Amniotic stem cell (primary cell): ENCODE results near the gene ATPAF1.

Source experiments
- DNase-seq: peaks from one replicate; lab custom pipeline; 2025; lab: John Stamatoyannopoulos, UW

ATPAF1 gene

DNA sequence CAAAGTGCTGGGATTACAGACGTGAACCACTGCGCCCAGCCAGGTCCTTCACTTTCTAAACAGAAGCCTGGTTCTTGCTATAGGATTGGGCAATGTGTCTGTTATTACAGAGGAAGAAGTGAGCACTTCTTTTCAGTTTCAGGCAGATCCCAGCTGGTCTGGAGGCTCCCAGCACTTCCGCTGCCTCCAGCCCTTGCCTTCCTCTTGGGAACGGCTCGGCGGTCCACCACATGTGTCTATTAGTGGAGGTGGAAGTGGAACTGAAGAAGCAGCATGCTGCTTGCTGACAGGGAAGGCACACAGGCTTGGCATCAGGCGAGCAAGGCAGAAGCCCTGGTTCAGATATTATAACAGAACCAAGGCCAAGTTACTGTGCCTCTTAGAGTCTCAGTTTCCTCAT lies 81.1 kb downstream of the ATPAF1 start:
- DNase-seq = no peak

DNA sequence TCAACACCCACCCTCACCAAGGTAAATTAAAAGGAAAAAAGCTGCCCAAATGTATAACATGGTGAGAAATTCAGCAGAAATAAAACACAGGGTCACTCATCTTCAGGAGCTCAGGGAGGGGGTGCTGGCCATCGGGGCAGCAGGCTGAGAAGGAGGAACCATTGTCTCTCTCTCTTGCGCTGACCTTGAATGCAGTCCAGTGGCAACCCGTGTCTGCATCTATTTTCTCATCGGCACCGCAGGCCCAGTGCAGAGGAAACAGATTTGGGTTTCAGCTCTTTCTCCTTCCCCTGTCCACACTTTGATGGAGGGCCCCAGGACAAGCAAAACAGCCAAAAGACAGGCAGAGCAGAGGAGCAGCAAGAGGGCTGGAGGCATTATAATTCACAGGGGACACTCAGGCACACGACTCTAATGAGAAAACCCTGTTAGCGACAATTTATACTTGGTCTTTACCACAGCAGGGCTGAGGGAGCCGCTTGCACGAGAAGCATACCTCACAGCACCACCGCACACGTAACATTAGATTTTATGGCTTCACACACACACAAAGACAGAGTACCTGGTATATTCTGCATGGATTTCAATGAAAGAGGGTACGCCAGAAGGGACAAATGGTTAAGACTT lies 82.7 kb downstream of the ATPAF1 start:
- no peak for DNase-seq

DNA sequence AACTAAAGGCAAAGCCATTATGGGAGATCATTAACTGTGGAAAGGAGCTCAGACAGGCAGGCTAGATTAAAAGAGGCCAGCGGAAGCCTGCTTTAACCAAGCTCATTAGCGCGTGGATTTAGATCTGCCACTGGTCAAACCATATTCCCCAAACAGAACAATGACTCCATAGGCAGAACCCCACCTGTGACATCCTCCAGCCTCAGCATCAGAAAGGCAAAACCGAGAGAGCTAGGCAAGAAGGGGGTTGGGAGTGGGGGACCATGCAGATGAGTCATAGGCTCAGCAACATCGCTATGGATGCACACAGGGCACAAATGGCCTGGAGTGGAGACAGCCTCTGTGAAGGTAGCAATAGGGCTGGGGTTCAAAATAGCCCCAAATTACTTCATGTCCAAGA lies 84.7 kb downstream of the ATPAF1 start:
- DNase-seq = no peak

DNA sequence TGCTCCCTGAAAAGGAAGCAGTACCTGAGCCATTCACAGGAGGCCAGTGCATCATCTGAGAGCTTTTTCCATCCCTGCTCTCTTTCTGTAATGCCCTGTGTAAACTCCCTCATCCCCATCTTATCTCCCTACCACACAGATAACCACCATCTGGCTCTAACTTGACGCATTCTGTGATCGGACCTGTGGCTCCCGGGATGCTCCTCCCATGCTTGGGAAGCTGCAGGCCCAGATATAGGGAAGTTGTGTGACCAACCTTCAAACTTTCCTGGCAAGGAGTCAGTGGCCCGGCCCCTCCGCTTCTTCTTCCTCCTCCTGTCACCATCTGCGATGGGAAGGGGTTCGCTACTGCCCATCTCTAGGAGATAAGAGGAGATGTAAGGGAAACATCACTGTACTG lies 85.2 kb downstream of the ATPAF1 start:
- no peak for DNase-seq
